NCI-H1105 treated with DMSO at 0.1 percent for 48 hours (cell line): Measurements from ENCODE around the gene ATCAY.

Source experiments
- DNase-seq: peaks from one replicate; lab custom pipeline; 2025; lab: John Stamatoyannopoulos, UW

The ATCAY gene

GRCh38 chr19:3970313-3970807 is 89.9 kb downstream of the ATCAY start:
- no peak for DNase-seq

GRCh38 chr19:3970808-3971598 is 90.5 kb downstream of the ATCAY start, which contains the start of gene DAPK3:
DAPK3 (minus strand) TSS chr19:3971099; CDS start chr19:3969735, 1,364 bp downstream.
- peak; percentile 99 for DNase-seq

DNA sequence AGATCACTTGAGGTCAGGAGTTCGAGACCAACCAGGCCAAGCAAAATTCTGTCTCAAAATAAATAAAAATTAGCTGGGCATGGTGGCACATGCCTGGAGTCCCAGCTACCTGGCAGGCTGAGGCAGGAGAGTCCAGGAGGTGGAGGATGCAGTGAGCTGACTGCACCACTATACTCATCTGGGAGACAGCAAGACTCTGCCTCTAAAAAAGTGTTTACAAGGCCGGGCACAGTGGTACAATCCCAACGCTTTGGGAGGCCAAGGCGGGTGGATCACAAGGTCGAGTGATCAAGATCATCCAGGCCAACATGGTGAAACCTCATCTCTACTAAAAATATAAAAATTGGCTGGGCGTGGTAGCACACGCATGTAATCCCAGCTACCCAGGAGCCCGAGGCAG is 94.7 kb downstream of the ATCAY start:
- DNase-seq = no peak

GRCh38 chr19:3975637-3976087 is 95.2 kb downstream of the ATCAY start:
- no peak for DNase-seq

DNA sequence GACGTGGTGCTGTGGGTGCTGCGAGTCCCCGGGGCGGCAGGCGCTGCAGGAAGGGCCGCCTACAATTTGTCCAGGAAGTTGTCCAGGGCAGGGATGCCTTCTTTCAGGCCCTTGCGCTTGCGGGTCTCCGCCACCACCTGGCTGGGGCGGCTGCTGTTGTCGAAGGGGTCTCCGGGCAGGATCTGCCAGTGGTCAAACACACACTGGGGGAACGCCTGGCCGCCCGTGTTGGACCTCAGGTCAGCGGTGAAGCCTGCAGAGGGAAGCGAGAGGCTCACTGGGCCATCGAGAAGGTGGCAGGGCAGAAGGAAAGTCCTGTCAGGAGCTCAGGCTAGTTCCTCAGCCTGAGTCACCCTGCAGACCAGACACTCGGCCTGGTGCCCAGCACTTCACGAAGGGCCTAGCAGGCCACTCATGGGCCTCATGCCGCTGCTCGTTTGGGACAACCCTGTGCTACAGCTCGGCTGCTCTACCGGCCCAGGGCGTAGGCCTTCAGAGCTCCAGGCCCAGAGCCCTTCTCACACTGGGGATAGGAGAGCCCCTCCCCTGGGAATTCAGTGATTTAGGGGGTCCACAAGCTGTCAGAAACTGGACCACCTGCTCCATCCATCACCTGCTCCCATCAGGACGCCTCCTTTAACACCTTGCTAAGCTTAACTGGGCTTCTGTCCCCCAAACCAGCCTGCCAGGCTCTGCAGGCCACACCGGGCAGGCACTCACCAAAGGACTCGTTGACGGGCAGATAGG is 96.2 kb downstream of the ATCAY start:
- DNase-seq = no peak
